B cell (primary cell): ENCODE data around the gene GPN1. TPM values are rescaled to one million over a fixed set of nuclear protein-coding genes. Genes with fewer than 3 reads are reported as not detected.
"Not testable (repeated sequence)": the region's sequence is repeated elsewhere in the genome, so short reads cannot be mapped to it uniquely, and the experiment has no call there.

Source experiments
- ATAC-seq: fragments of 200-7000 bp; cut with Tn5 transposase; one replicate; pipeline ENCODE4 v1.10.0; 2021; ENCODE audit warnings: low read depth, mild to moderate bottlenecking, moderate number of reproducible peaks, moderate library complexity
- CTCF ChIA-PET: fragments of 350-600 bp; sonication (Branson Sonifier 250); formaldehyde crosslinking; loops from one replicate; lab custom pipeline; 2021; ENCODE audit warnings: antibody characterized with exemption, inconsistent platforms; lab: Charles Lee
- POLR2A ChIA-PET: fragments of 350-600 bp; sonication (Branson Sonifier 250); formaldehyde crosslinking; loops from one replicate; lab custom pipeline; 2021; ENCODE audit warnings: antibody characterized with exemption; lab: Charles Lee
- DNase-seq: peaks from one replicate; pipeline ENCODE4 v3.0.0; 2013
- H2AFZ ChIP-seq: 2 replicates; pipeline ENCODE4 v1.6.1; 2012; ENCODE audit warnings: mild to moderate bottlenecking, low read depth, low read length; ENCODE audit not compliant: insufficient read depth, poor library complexity, severe bottlenecking
- H3K27ac ChIP-seq, 2 donors: 1 replicate in 1 of 2; 2 replicates in 1 of 2; pipeline ENCODE4 v1.5.1; 2012 to 2013; ENCODE audit warnings: low read length in 2 of 2, mild to moderate bottlenecking in 2 of 2, moderate library complexity in 1 of 2
- H3K27me3 ChIP-seq, 4 experiments: fragments of 200-600 bp in 1 of 4; sonication (generic) in 1 of 4; replicated peaks in 1 of 4; 1 replicate in 2 of 4; 2 replicates in 2 of 4; pipeline versions ENCODE4 v1.6.1 to v1.7.0; 2013 to 2016; ENCODE audit warnings: low read length in 3 of 4, mild to moderate bottlenecking in 2 of 4, mixed read lengths in 1 of 4, moderate library complexity in 1 of 4; ENCODE audit not compliant: insufficient read depth in 4 of 4, control insufficient read depth in 3 of 4; ENCODE audit errors: control extremely low read depth in 1 of 4
- H3K36me3 ChIP-seq, 2 experiments: replicated peaks in 1 of 2; 1 replicate in 1 of 2; 2 replicates in 1 of 2; pipeline versions ENCODE4 v1.6.1 to v1.7.1; 2013; ENCODE audit warnings: low read length in 1 of 2; ENCODE audit not compliant: insufficient read depth in 2 of 2, control insufficient read depth in 1 of 2; ENCODE audit errors: control extremely low read depth in 1 of 2, extremely low read depth in 1 of 2
- H3K4me1 ChIP-seq, 2 donors: fragments of 200-600 bp in 1 of 2; sonication (generic) in 1 of 2; 1 replicate in 1 of 2; 2 replicates in 1 of 2; pipeline versions ENCODE4 v1.5.1 to v1.6.1; 2013 to 2017; ENCODE audit warnings: low read length in 2 of 2; ENCODE audit not compliant: control insufficient read depth in 2 of 2, insufficient read depth in 2 of 2
- H3K4me2 ChIP-seq: replicated peaks from 2 replicates; pipeline ENCODE3; 2012; ENCODE audit warnings: mild to moderate bottlenecking, low read depth, low read length; ENCODE audit not compliant: poor library complexity, severe bottlenecking
- H3K4me3 ChIP-seq, 5 experiments: fragments of 200-600 bp in 1 of 5; sonication (generic) in 1 of 5; 1 replicate in 3 of 5; 2 replicates in 2 of 5; pipeline versions ENCODE4 v1.5.1 to v1.7.0; 2011 to 2016; ENCODE audit warnings: low read length in 4 of 5, mild to moderate bottlenecking in 4 of 5, low read depth in 2 of 5, control low read depth in 1 of 5, moderate library complexity in 1 of 5; ENCODE audit not compliant: insufficient read depth in 1 of 5; ENCODE audit errors: control extremely low read depth in 1 of 5, extremely low read depth in 1 of 5
- H3K79me2 ChIP-seq: fragments of 200-600 bp; sonication (generic); one replicate; pipeline ENCODE4 v1.6.0; 2016; ENCODE audit warnings: low read length; ENCODE audit not compliant: control insufficient read depth, insufficient read depth
- H3K9ac ChIP-seq: fragments of 200-600 bp; sonication (generic); 2 replicates; pipeline ENCODE4 v1.6.1; 2017; ENCODE audit warnings: mild to moderate bottlenecking, low read length, moderate library complexity
- H3K9me3 ChIP-seq, 3 donors: one replicate each; pipeline versions ENCODE4 v1.6.1 to v1.7.1; 2013; ENCODE audit warnings: low read length in 2 of 3; ENCODE audit not compliant: control insufficient read depth in 2 of 3, insufficient read depth in 1 of 3; ENCODE audit errors: control extremely low read depth in 1 of 3
- H4K20me1 ChIP-seq: 2 replicates; pipeline ENCODE4 v1.6.0; 2012; ENCODE audit warnings: mild to moderate bottlenecking, low read length; ENCODE audit not compliant: insufficient read depth, control insufficient read depth, poor library complexity, severe bottlenecking
- H3K27ac Mint-ChIP-seq: one replicate; pipeline ENCODE4 v1.8.0; 2021; ENCODE audit warnings: mixed read lengths
- H3K27me3 Mint-ChIP-seq: one replicate; pipeline ENCODE4 v1.8.0; 2021; ENCODE audit warnings: mixed read lengths
- H3K4me1 Mint-ChIP-seq: one replicate; pipeline ENCODE4 v1.8.0; 2021; ENCODE audit warnings: mixed read lengths
- H3K4me3 Mint-ChIP-seq: one replicate; pipeline ENCODE4 v1.8.0; 2021; ENCODE audit warnings: mixed read lengths
- H3K9me3 Mint-ChIP-seq: one replicate; pipeline ENCODE4 v1.8.0; 2022; ENCODE audit warnings: mixed read lengths; ENCODE audit not compliant: insufficient read depth
- EZH2 ChIP-seq: IDR thresholded peaks from 2 replicates; pipeline ENCODE4 v1.6.1; 2012; ENCODE audit warnings: borderline replicate concordance, low read depth, mild to moderate bottlenecking, moderate library complexity, low read length; ENCODE audit not compliant: insufficient read depth, poor library complexity, severe bottlenecking
- WGBS: methylation state at CpG from one replicate; pipeline ENCODE4 v1.1.5; 2013; ENCODE audit warnings: missing lambda C conversion rate; ENCODE audit not compliant: insufficient coverage; 5-methylcytosine and 5-hydroxymethylcytosine counted together
- intact Hi-C: fragments of 100-400 bp; cut with micrococcal nuclease; formaldehyde crosslinking; loops from one replicate; pipeline ENCODE4 v1.10.0; 2022
- polyA plus RNA-seq: library from polyadenylated mRNA; depleted of rRNA; stranded (reverse); fragments of >200 nt; gene quantifications from 2 replicates; pipeline ENCODE4 v1.2.3, GENCODE V29; 2012
- total RNA-seq, 2 donors: library from RNA; stranded (reverse); fragments of 120-200 nt in 1 of 2; gene quantifications; 1 replicate in 1 of 2; 2 replicates in 1 of 2; pipeline versions ENCODE4 v1.2.3 to v1.2.4, GENCODE V29; 2013 to 2022
- TF ChIP-seq, protein P1 (sequence below): fragments of 200-600 bp; IDR thresholded peaks from one replicate; pipeline ENCODE4 v1.8.0; 2022; ENCODE audit warnings: antibody characterized with exemption, mild to moderate bottlenecking

Gene GPN1
- total and polyA plus RNA-seq, 2 donors (not counting 1 experiment from before 2014, with no cell fraction given): 17.5 to 26.0 TPM

DNA sequence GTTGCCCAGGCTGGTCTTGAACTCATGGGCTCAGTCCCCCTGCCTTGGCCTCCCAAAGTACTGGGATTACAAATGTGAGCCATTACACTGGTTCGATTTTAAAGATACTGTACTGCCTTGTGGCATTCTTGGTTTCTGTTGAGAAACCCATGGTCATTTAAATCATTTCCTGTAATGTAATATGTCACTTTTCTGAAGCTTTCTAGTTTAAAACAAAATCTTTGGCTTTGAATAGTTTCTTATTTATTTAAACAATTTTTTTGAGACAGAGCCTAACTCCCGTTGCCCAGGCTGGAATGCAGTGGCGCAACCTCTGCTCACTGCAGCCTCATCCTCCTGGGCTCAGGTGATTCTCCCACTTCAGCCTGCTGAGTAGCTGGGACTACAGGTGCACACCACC lies 37.1 kb upstream of the GPN1 start:
- intact Hi-C loops: no loop called here
- Mint-ChIP-seq H3K4me1 (peaks cover 14% of the 10 kb centered on the region), H3K9me3 (peaks cover 5% of the 10 kb centered on the region), H3K27ac (no peak overlapping the region), H3K4me3 (no peak overlapping the region), H3K27me3 (no peaks in the 10 kb centered on the region)
- WGBS: no CpG with 5 or more reads among the region's 3 CpGs
- Histone ChIP-seq H3K4me3 (no peak overlapping the region), H2AFZ (no peak overlapping the region), H3K79me2 (peaks cover 99% of the 10 kb centered on the region), H3K4me2 (no peak overlapping the region), H3K4me1 (no peaks in the 10 kb centered on the region), H3K27me3 (no peaks in the 10 kb centered on the region), H3K9me3 (peaks cover 12 to 51% (median 39%) of the 10 kb centered on the region in 3 donors), H4K20me1 (peaks cover 75% of the 10 kb centered on the region), H3K27ac (no peak overlapping the region), H3K36me3 (peaks cover 1 to 17% of the 10 kb centered on the region in 2 experiments), H3K9ac (no peak overlapping the region)
- ATAC-seq (no peak), DNase-seq (no peak)
- CTCF ChIA-PET: no interaction called here
- POLR2A ChIA-PET: no interaction called here
- no peak for TF ChIP-seq EZH2
- TF ChIP-seq, protein P1, sequence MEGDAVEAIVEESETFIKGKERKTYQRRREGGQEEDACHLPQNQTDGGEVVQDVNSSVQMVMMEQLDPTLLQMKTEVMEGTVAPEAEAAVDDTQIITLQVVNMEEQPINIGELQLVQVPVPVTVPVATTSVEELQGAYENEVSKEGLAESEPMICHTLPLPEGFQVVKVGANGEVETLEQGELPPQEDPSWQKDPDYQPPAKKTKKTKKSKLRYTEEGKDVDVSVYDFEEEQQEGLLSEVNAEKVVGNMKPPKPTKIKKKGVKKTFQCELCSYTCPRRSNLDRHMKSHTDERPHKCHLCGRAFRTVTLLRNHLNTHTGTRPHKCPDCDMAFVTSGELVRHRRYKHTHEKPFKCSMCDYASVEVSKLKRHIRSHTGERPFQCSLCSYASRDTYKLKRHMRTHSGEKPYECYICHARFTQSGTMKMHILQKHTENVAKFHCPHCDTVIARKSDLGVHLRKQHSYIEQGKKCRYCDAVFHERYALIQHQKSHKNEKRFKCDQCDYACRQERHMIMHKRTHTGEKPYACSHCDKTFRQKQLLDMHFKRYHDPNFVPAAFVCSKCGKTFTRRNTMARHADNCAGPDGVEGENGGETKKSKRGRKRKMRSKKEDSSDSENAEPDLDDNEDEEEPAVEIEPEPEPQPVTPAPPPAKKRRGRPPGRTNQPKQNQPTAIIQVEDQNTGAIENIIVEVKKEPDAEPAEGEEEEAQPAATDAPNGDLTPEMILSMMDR: no peak

DNA sequence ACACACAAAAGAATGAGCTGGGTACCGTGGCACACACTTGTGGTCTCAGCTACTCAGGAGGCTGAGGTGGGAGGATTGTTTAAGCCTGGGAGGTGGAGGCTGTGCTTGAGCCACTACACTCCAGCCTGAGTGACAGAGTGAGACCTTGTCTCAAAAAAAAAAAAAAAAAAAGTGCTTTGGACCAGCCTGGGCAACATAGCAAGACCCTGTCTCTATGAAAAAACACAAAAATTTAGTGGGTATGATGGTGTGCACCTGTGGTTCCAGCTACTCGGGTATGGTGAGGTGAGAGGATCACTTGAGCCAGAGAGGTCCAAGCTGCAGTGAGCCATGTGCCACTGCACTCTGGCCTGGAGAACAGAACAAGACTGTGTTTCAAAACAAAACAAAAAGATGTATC lies 35.6 kb upstream of the GPN1 start:
- Histone ChIP-seq H3K9me3 (peaks cover 12 to 51% (median 39%) of the 10 kb centered on the region in 3 donors), H3K36me3 (peaks cover 7 to 27% of the 10 kb centered on the region in 2 experiments), H4K20me1 (peaks cover 77% of the 10 kb centered on the region), H3K79me2 (peaks cover 99% of the 10 kb centered on the region), H3K4me3 (no peak overlapping the region), H3K27me3 (no peaks in the 10 kb centered on the region), H3K27ac (no peak overlapping the region), H3K4me1 (no peaks in the 10 kb centered on the region), H3K9ac (no peak overlapping the region), H2AFZ (no peak overlapping the region), H3K4me2 (no peak overlapping the region)
- ChIA-PET POLR2A (no interaction called here), CTCF (interaction anchor here (0.7 kb wide), 1 partner anchor 207 kb away, joined by 3 read pairs; no protein-coding TSS in a partner anchor)
- ATAC-seq: no peak
- Mint-ChIP-seq H3K4me3 (no peak overlapping the region), H3K27ac (no peak overlapping the region), H3K9me3 (peaks cover 5% of the 10 kb centered on the region), H3K4me1 (peaks cover 18% of the 10 kb centered on the region), H3K27me3 (no peaks in the 10 kb centered on the region)
- 100% methylated on average over 1 of the region's 2 CpGs for WGBS
- intact Hi-C loops: no loop called here
- TF ChIP-seq EZH2: no peak
- TF ChIP-seq, protein P1: no peak
- no peak for DNase-seq

- CTCF ChIA-PET, intact Hi-C loops, H3K4me1 ChIP-seq, DNase-seq, ATAC-seq, POLR2A ChIA-PET, H3K9me3 Mint-ChIP-seq, H3K27me3 ChIP-seq, H3K4me3 Mint-ChIP-seq, H3K27ac ChIP-seq, H3K9ac ChIP-seq, H3K4me3 ChIP-seq, H3K27ac Mint-ChIP-seq, H2AFZ ChIP-seq, H3K4me2 ChIP-seq, H3K27me3 Mint-ChIP-seq: not testable (repeated sequence)
- H3K9me3 ChIP-seq: peaks cover 10 to 51% (median 39%) of the 10 kb centered on the region in 3 donors
- peaks cover 7 to 33% of the 10 kb centered on the region in 2 experiments for H3K36me3 ChIP-seq
- H3K4me1 Mint-ChIP-seq: peaks cover 20% of the 10 kb centered on the region
- 99% methylated on average over 44 of the region's 45 CpGs for WGBS
- peaks cover 83% of the 10 kb centered on the region for H4K20me1 ChIP-seq
- peaks cover 99% of the 10 kb centered on the region for H3K79me2 ChIP-seq
Observed at GRCh38 chr2:27594020-27594703, 34.7 kb upstream of the GPN1 start.
